Body of pancreas (tissue), 4 donors: ENCODE results near the gene THSD4.

Source experiments
- CTCF ChIP-seq, 7 experiments: fragments of 450-650 bp in 4 of 7; fragments of 200-600 bp in 3 of 7; sonication (generic) in 3 of 7; IDR thresholded peaks; one replicate each; pipeline ENCODE4 v1.5.1; 2016 to 2019; ENCODE audit warnings: antibody characterized with exemption in 7 of 7
- POLR2A ChIP-seq, 3 donors: fragments of 450-650 bp; IDR thresholded peaks; one replicate each; pipeline ENCODE4 v1.6.1; 2016; ENCODE audit warnings: antibody characterized with exemption in 3 of 3, mild to moderate bottlenecking in 2 of 3

- no peak for TF ChIP-seq CTCF (IDR thresholded peaks at IDR 0.05)
- TF ChIP-seq POLR2A (IDR thresholded peaks at IDR 0.05): no peak
These were observed 568.4 kb downstream of the THSD4 start for GRCh38 chr15:71683411-71684274.
